H1 (cell line): ENCODE measurements around the gene AFAP1L2. TPM values are rescaled to one million over a fixed set of nuclear protein-coding genes. Genes with fewer than 3 reads are reported as not detected.

Experiments used
- BACH1 ChIP-seq: IDR thresholded peaks from 2 replicates; pipeline ENCODE4 v1.6.1; 2012; ENCODE audit warnings: low read length, improper control_type of control experiment
- BCL11A ChIP-seq, 2 experiments: IDR thresholded peaks; one replicate each; pipeline ENCODE4 v1.6.1; 2011; ENCODE audit warnings: low read depth in 2 of 2, low read length in 2 of 2, mild to moderate bottlenecking in 2 of 2
- CEBPB ChIP-seq: IDR thresholded peaks from 2 replicates; pipeline ENCODE4 v1.6.1; 2012; ENCODE audit warnings: low read depth, low read length
- CHD7 ChIP-seq: fragments of 300-600 bp; sonication (generic); IDR thresholded peaks from 2 replicates; pipeline ENCODE4 v1.7.1; 2012; ENCODE audit warnings: low read length, moderate library complexity, mild to moderate bottlenecking, inconsistent platforms; ENCODE audit not compliant: insufficient replicate concordance
- HDAC2 ChIP-seq, 2 experiments: fragments of 300-600 bp in 1 of 2; sonication (generic) in 1 of 2; IDR thresholded peaks; 2 replicates each; pipeline ENCODE4 v1.6.1; 2011 to 2012; ENCODE audit warnings: low read depth in 2 of 2, low read length in 2 of 2, mild to moderate bottlenecking in 2 of 2, moderate library complexity in 2 of 2, borderline replicate concordance in 1 of 2, inconsistent platforms in 1 of 2
- JUN ChIP-seq: IDR thresholded peaks from 2 replicates; pipeline ENCODE4 v1.6.1; 2011; ENCODE audit warnings: low read depth, mild to moderate bottlenecking, improper control_type of control experiment, low read length
- NANOG ChIP-seq: IDR thresholded peaks from 2 replicates; pipeline ENCODE4 v1.6.1; 2011; ENCODE audit warnings: low read length, low read depth, mild to moderate bottlenecking, inconsistent platforms; ENCODE audit not compliant: insufficient read depth, poor library complexity, severe bottlenecking
- RBBP5 ChIP-seq: IDR thresholded peaks from 2 replicates; pipeline ENCODE4 v1.7.1; 2012; ENCODE audit warnings: low read depth, mild to moderate bottlenecking, inconsistent platforms, low read length, moderate library complexity, borderline replicate concordance
- RXRA ChIP-seq: IDR thresholded peaks from 2 replicates; pipeline ENCODE4 v1.6.1; 2011; ENCODE audit warnings: low read depth, mild to moderate bottlenecking, low read length, moderate library complexity; ENCODE audit not compliant: insufficient read depth
- SIN3A ChIP-seq, 2 experiments: IDR thresholded peaks in 1 of 2; conservative IDR thresholded peaks in 1 of 2; 2 replicates each; pipeline ENCODE4 v1.6.1; 2011 to 2012; ENCODE audit warnings: low read length in 2 of 2, improper control_type of control experiment in 1 of 2, low read depth in 1 of 2, mild to moderate bottlenecking in 1 of 2
- polyA plus RNA-seq, 7 experiments: library from polyadenylated mRNA; depleted of rRNA in 3 of 7; stranded (reverse) in 5 of 7; unstranded in 2 of 7; fragments of >200 nt in 5 of 7; fragments of 200-250 nt in 2 of 7; gene quantifications; 1 replicate in 5 of 7; 2 replicates in 1 of 7; 4 replicates in 1 of 7; pipeline versions ENCODE4 v1.2.1 to v1.2.3, GENCODE V29; 2011 to 2013; ENCODE audit warnings: missing spikeins in 2 of 7, mixed read lengths in 2 of 7
- total RNA-seq: library from RNA; stranded (reverse); fragmentation: NEBNext Ultra II Directional; extraction: Animal tissue kit (Norgen Biotek cat#: 25700); gene quantifications from 2 replicates; pipeline ENCODE4 v1.2.1, GENCODE V29; 2021
- TF ChIP-seq, protein P1 (sequence below): IDR thresholded peaks from 2 replicates; pipeline ENCODE4 v1.6.1; 2012; ENCODE audit warnings: inconsistent platforms

The AFAP1L2 gene
- total and polyA plus RNA-seq, 2 of the 8 experiments (the other 6 are each of a cell fraction or from before 2014, with no cell fraction given), result 3.9 to 6.4 TPM

- TF ChIP-seq CHD7 (no peak), NANOG (no peak), BCL11A (IDR thresholded peaks at IDR 0.05; ENCODE audit: low read depth in 2 of 2, low read length in 2 of 2) (no peak), JUN (no peak), SIN3A (conservative IDR thresholded peaks at IDR 0.05 in 1 of 2, IDR thresholded peaks at IDR 0.05 in 1 of 2; ENCODE audit: low read depth in 1 of 2, low read length in 2 of 2) (no peak), RXRA (no peak), CEBPB (no peak), HDAC2 (IDR thresholded peaks at IDR 0.05; ENCODE audit: borderline replicate concordance in 1 of 2, low read depth in 2 of 2, low read length in 2 of 2) (no peak), RBBP5 (no peak), BACH1 (no peak)
- TF ChIP-seq, protein P1, sequence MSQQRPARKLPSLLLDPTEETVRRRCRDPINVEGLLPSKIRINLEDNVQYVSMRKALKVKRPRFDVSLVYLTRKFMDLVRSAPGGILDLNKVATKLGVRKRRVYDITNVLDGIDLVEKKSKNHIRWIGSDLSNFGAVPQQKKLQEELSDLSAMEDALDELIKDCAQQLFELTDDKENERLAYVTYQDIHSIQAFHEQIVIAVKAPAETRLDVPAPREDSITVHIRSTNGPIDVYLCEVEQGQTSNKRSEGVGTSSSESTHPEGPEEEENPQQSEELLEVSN, result no peak
Measured at GRCh38 chr10:114252092-114252491, 152.2 kb downstream of the AFAP1L2 start (continued).
